Measurements from ENCODE around the gene LAG3. TPM values are rescaled to one million over a fixed set of nuclear protein-coding genes. Genes with fewer than 3 reads are reported as not detected.

LAG3 gene
- polyA plus RNA-seq, 1 of the 3 experiments (the other 2 are of a cell fraction), result 0.72 TPM

DNA sequence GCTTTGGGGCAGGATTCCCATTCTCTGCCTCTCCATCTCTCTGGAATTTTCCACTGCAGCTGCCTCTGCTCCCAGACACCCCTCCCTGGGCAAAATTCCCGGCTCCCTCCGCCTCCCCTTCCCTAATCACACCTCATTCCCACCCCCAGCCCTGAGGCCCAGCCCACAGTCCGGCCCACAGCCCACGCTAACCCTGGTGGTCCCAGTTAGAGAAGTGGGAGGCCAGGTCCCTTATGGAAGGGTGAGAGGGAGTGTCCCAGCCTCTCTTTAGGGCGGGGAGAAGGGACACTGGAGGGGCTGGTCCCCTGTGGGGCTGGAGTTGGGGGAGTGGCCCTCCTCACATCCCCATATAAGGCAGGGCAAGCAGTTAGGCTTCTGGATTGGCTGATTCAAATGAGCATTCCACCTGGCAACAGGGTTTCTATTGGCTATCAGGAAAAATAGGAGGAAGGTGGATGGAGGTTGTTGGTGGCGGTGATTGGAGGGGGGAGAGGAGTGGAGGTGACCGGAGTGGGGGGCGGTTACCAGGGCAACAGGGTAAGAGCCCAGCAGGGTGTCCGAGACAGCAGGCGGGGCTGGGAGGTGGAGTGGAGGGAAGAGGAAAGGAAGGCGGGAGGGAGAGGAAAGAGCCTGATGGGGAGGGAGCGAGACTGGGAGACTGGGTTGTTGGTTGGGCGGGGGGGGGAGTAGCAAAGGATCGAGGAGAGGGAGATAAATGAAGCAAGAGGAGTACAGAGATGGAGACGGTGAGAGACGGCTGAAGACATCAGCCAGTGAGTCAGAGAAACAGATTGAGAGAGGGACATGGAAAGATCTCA is 8.1 kb upstream of the LAG3 start:
- ChIA-PET POLR2A (interaction anchor here (1.5 kb wide), 1 partner anchor 10 kb away, joined by 11 read pairs; no protein-coding TSS in a partner anchor), CTCF (interaction anchor here (0.8 to 15.2 kb wide), 12 partner anchors 8 to 127 kb away, joined by 3 to 343 read pairs (median 5); partner anchors contain the start of genes LAG3, MLF2, P3H3 and SPSB2)
- peaks cover 13% of the 10 kb centered on the region for H3F3A ChIP-seq (replicated peaks; ENCODE audit: insufficient read depth)
- WGBS (ENCODE audit: low lambda C conversion rate), result 2% methylated on average over 16 of the region's 16 CpGs
- peaks cover 28% of the 10 kb centered on the region for H3K79me2 ChIP-seq (ENCODE audit: insufficient read depth)
- no peaks in the 10 kb centered on the region for H3K27me3 ChIP-seq (ENCODE audit: insufficient read depth)
- no peaks in the 10 kb centered on the region for H3K9me2 ChIP-seq
- H3K4me3 ChIP-seq (ENCODE audit: low read depth in 2 of 2, low read length in 1 of 2), result peak overlapping the region; percentile 26 to 47
- H3K9ac ChIP-seq, result peak overlapping the region; percentile 45
- peak overlapping the region; percentile 52; the same call in 1 of the 2 replicates for H2AFZ ChIP-seq (ENCODE audit: low read depth)
- H4K20me1 ChIP-seq (ENCODE audit: insufficient read depth), result peaks cover 24% of the 10 kb centered on the region
- peak overlapping the region; percentile 71 for H3K4me2 ChIP-seq
- DNase-seq, result peak; percentile 88
- no peaks in the 10 kb centered on the region for H3K9me3 ChIP-seq
- H3K27ac ChIP-seq (ENCODE audit: low read depth in 2 of 2, low read length in 1 of 2), result peak overlapping the region; percentile 87 to 99
- peaks cover 0 to under 1% of the 10 kb centered on the region in 2 experiments for H3K36me3 ChIP-seq (replicated peaks in 1 of 2; ENCODE audit: control insufficient read depth in 1 of 2, insufficient read depth in 2 of 2, low read length in 1 of 2)
- H3K4me1 ChIP-seq (ENCODE audit: control insufficient read depth in 1 of 2, insufficient read depth in 2 of 2, low read depth in 1 of 2, low read length in 1 of 2), result peaks cover 20 to 37% of the 10 kb centered on the region in 2 experiments
- no peak for TF ChIP-seq RXRA (IDR thresholded peaks at IDR 0.05; ENCODE audit: borderline replicate concordance, low read depth)
- TF ChIP-seq EZH2phosphoT487 (IDR thresholded peaks at IDR 0.05; ENCODE audit: borderline replicate concordance, low read depth), result no peak
- TF ChIP-seq RAD21 (IDR thresholded peaks at IDR 0.05; ENCODE audit: low read length), result no peak
- no peak for TF ChIP-seq NFIC (IDR thresholded peaks at IDR 0.05; ENCODE audit: borderline replicate concordance)
- no peak for TF ChIP-seq SMC3 (IDR thresholded peaks at IDR 0.05; ENCODE audit: low read depth, low read length)
- TF ChIP-seq, protein P1, sequence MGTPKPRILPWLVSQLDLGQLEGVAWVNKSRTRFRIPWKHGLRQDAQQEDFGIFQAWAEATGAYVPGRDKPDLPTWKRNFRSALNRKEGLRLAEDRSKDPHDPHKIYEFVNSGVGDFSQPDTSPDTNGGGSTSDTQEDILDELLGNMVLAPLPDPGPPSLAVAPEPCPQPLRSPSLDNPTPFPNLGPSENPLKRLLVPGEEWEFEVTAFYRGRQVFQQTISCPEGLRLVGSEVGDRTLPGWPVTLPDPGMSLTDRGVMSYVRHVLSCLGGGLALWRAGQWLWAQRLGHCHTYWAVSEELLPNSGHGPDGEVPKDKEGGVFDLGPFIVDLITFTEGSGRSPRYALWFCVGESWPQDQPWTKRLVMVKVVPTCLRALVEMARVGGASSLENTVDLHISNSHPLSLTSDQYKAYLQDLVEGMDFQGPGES (IDR thresholded peaks at IDR 0.05; ENCODE audit: low read depth, low read length), result peak; percentile 55; the same call in 1 of the 2 replicates
- TF ChIP-seq USF2 (IDR thresholded peaks at IDR 0.05; ENCODE audit: borderline replicate concordance, low read depth, low read length), result no peak
- no peak for TF ChIP-seq NRF1 (IDR thresholded peaks at IDR 0.05; ENCODE audit: low read depth, low read length)
- peak; percentile 71 for TF ChIP-seq CHD2 (IDR thresholded peaks at IDR 0.05; ENCODE audit: low read length, partially characterized antibody)
- peak; percentile 24; the same call in 1 of the 2 replicates for TF ChIP-seq RCOR1 (IDR thresholded peaks at IDR 0.05; ENCODE audit: low read length)
- TF ChIP-seq, protein P2, sequence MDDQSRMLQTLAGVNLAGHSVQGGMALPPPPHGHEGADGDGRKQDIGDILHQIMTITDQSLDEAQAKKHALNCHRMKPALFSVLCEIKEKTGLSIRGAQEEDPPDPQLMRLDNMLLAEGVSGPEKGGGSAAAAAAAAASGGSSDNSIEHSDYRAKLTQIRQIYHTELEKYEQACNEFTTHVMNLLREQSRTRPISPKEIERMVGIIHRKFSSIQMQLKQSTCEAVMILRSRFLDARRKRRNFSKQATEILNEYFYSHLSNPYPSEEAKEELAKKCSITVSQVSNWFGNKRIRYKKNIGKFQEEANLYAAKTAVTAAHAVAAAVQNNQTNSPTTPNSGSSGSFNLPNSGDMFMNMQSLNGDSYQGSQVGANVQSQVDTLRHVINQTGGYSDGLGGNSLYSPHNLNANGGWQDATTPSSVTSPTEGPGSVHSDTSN (IDR thresholded peaks at IDR 0.05), result peak; percentile 53
- TF ChIP-seq FOXM1 (IDR thresholded peaks at IDR 0.05; ENCODE audit: low read depth), result peak; percentile 98
- TF ChIP-seq SIN3A (IDR thresholded peaks at IDR 0.05; ENCODE audit: borderline replicate concordance, low read depth, low read length), result peak; percentile 77; the same call in 1 of the 2 replicates
- TF ChIP-seq, protein P3, sequence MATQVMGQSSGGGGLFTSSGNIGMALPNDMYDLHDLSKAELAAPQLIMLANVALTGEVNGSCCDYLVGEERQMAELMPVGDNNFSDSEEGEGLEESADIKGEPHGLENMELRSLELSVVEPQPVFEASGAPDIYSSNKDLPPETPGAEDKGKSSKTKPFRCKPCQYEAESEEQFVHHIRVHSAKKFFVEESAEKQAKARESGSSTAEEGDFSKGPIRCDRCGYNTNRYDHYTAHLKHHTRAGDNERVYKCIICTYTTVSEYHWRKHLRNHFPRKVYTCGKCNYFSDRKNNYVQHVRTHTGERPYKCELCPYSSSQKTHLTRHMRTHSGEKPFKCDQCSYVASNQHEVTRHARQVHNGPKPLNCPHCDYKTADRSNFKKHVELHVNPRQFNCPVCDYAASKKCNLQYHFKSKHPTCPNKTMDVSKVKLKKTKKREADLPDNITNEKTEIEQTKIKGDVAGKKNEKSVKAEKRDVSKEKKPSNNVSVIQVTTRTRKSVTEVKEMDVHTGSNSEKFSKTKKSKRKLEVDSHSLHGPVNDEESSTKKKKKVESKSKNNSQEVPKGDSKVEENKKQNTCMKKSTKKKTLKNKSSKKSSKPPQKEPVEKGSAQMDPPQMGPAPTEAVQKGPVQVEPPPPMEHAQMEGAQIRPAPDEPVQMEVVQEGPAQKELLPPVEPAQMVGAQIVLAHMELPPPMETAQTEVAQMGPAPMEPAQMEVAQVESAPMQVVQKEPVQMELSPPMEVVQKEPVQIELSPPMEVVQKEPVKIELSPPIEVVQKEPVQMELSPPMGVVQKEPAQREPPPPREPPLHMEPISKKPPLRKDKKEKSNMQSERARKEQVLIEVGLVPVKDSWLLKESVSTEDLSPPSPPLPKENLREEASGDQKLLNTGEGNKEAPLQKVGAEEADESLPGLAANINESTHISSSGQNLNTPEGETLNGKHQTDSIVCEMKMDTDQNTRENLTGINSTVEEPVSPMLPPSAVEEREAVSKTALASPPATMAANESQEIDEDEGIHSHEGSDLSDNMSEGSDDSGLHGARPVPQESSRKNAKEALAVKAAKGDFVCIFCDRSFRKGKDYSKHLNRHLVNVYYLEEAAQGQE (IDR thresholded peaks at IDR 0.05; ENCODE audit: low read depth, low read length), result peak; percentile 33; the same call in 1 of the 2 replicates
- 0 out of 2 replicates have a peak, but pooled peaks have one; percentile 3 for TF ChIP-seq TCF12 (IDR thresholded peaks at IDR 0.05)
- 0 out of 2 replicates have a peak, but pooled peaks have one; percentile 15 for TF ChIP-seq TAF1 (IDR thresholded peaks at IDR 0.05; ENCODE audit: borderline replicate concordance, low read depth, low read length)
- TF ChIP-seq EP300 (IDR thresholded peaks at IDR 0.05; ENCODE audit: borderline replicate concordance in 1 of 2, low read depth in 1 of 2, low read length in 1 of 2), result peak; percentile 50 to 83; a peak in 3 of 4 replicates
- peak; percentile 100 for TF ChIP-seq RFX5 (IDR thresholded peaks at IDR 0.05; ENCODE audit: low read length)
- 0 out of 2 replicates have a peak, but pooled peaks have one; percentile 6 for TF ChIP-seq FOSL2 (IDR thresholded peaks at IDR 0.05; ENCODE audit: borderline replicate concordance, low read depth)
- TF ChIP-seq FOXJ3 (CRISPR knock-in tag; IDR thresholded peaks at IDR 0.05), result no peak
- TF ChIP-seq GABPA (IDR thresholded peaks at IDR 0.05; ENCODE audit: low read depth), result no peak
- no peak for TF ChIP-seq USF1 (IDR thresholded peaks at IDR 0.05; ENCODE audit: borderline replicate concordance, low read depth)
